Neural cell (in vitro differentiated cells): ENCODE measurements around the gene POLR2C. TPM values are rescaled to one million over a fixed set of nuclear protein-coding genes. Genes with fewer than 3 reads are reported as not detected.
"Not testable (repeated sequence)": the region's sequence is repeated elsewhere in the genome, so short reads cannot be mapped to it uniquely, and the experiment has no call there.

ENCODE experiments used
- H2AFZ ChIP-seq: fragments of 200-600, 300-800 bp; sonication (generic), shearing (Covaris generic); 2 replicates; pipeline ENCODE4 v1.6.0; 2014; ENCODE audit warnings: low read depth, mild to moderate bottlenecking, antibody characterized with exemption, low read length, moderate library complexity
- H3F3A ChIP-seq: fragments of 200-600 bp; shearing (Covaris generic); 2 replicates; pipeline ENCODE4 v1.6.1; 2016; ENCODE audit warnings: mild to moderate bottlenecking, moderate library complexity, mixed read lengths, antibody characterized with exemption, low read length; ENCODE audit not compliant: insufficient read depth, poor library complexity, severe bottlenecking
- H3K27ac ChIP-seq: fragments of 200-600, 300-800 bp; sonication (generic), shearing (Covaris generic); 2 replicates; pipeline ENCODE4 v1.5.1; 2014; ENCODE audit warnings: mild to moderate bottlenecking, low read length, moderate library complexity
- H3K27me3 ChIP-seq: fragments of 300-800, 200-600 bp; sonication (generic), shearing (Covaris generic); 2 replicates; pipeline ENCODE4 v1.6.0; 2014; ENCODE audit warnings: mild to moderate bottlenecking, low read depth, low read length, moderate library complexity; ENCODE audit not compliant: insufficient read depth
- H3K36me3 ChIP-seq: fragments of 300-800, 200-600 bp; sonication (generic), shearing (Covaris generic); 2 replicates; pipeline ENCODE4 v1.5.1; 2014; ENCODE audit warnings: mild to moderate bottlenecking, antibody characterized with exemption, low read length, moderate library complexity; ENCODE audit not compliant: insufficient read depth
- H3K4me2 ChIP-seq: fragments of 300-800, 200-600 bp; sonication (generic), shearing (Covaris generic); 2 replicates; pipeline ENCODE4 v1.6.0; 2014; ENCODE audit warnings: mild to moderate bottlenecking, low read length
- H3K4me3 ChIP-seq: fragments of 300-800, 200-600 bp; sonication (generic), shearing (Covaris generic); 2 replicates; pipeline ENCODE4 v1.5.1; 2014; ENCODE audit warnings: mild to moderate bottlenecking, low read length, moderate library complexity
- H3K79me2 ChIP-seq: fragments of 200-600 bp; shearing (Covaris generic); replicated peaks from 2 replicates; pipeline ENCODE4 v1.6.0; 2014; ENCODE audit warnings: mild to moderate bottlenecking, low read length, moderate library complexity; ENCODE audit not compliant: insufficient read depth
- H3K9ac ChIP-seq: fragments of 300-800, 200-600 bp; sonication (generic), shearing (Covaris generic); 2 replicates; pipeline ENCODE4 v1.6.1; 2016; ENCODE audit warnings: mild to moderate bottlenecking, low read length, mixed read lengths
- H3K9me2 ChIP-seq: fragments of 200-600 bp; shearing (Covaris generic); 2 replicates; pipeline ENCODE4 v1.6.1; 2016; ENCODE audit warnings: mild to moderate bottlenecking, low read length, mixed read lengths; ENCODE audit not compliant: insufficient read depth
- H3K9me3 ChIP-seq: fragments of 200-600, 300-800 bp; sonication (generic), shearing (Covaris generic); 2 replicates; pipeline ENCODE4 v1.6.1; 2016; ENCODE audit warnings: mild to moderate bottlenecking, mixed run types, low read length, moderate library complexity, mixed read lengths
- H4K20me1 ChIP-seq: fragments of 200-600 bp; shearing (Covaris generic); 2 replicates; pipeline ENCODE4 v1.6.1; 2016; ENCODE audit warnings: mild to moderate bottlenecking, mixed run types; ENCODE audit not compliant: insufficient read depth
- EP300 ChIP-seq: fragments of 450-650 bp; conservative IDR thresholded peaks from 2 replicates; pipeline ENCODE4 v1.6.1; 2014; ENCODE audit warnings: antibody characterized with exemption, mild to moderate bottlenecking, moderate library complexity; ENCODE audit not compliant: poor library complexity, severe bottlenecking
- EZH2 ChIP-seq: fragments of 200-600, 300-800 bp; shearing (Covaris generic), sonication (generic); IDR thresholded peaks from 2 replicates; pipeline ENCODE4 v1.6.1; 2014; ENCODE audit warnings: antibody characterized with exemption, low read length, borderline replicate concordance, mild to moderate bottlenecking; ENCODE audit not compliant: insufficient read depth, poor library complexity, severe bottlenecking
- MXI1 ChIP-seq: fragments of 450-650 bp; conservative IDR thresholded peaks from 2 replicates; pipeline ENCODE4 v1.6.1; 2014; ENCODE audit warnings: antibody characterized with exemption, mild to moderate bottlenecking; ENCODE audit not compliant: poor library complexity, severe bottlenecking
- POLR2AphosphoS5 ChIP-seq: IDR thresholded peaks from 2 replicates; pipeline ENCODE4 v1.6.1; 2012
- RAD21 ChIP-seq: fragments of 450-650 bp; conservative IDR thresholded peaks from 2 replicates; pipeline ENCODE4 v1.6.1; 2014; ENCODE audit warnings: antibody characterized with exemption, mild to moderate bottlenecking, moderate library complexity
- SMC3 ChIP-seq: fragments of 450-650 bp; conservative IDR thresholded peaks from 2 replicates; pipeline ENCODE4 v1.6.1; 2014; ENCODE audit warnings: antibody characterized with exemption, mild to moderate bottlenecking, moderate library complexity; ENCODE audit not compliant: poor library complexity
- TAF1 ChIP-seq: IDR thresholded peaks from 2 replicates; pipeline ENCODE4 v1.6.1; 2012; ENCODE audit warnings: low read depth
- polyA plus RNA-seq: library from polyadenylated mRNA; depleted of rRNA; stranded (reverse); fragments of >200 nt; gene quantifications from 2 replicates; pipeline ENCODE4 v1.2.3, GENCODE V29; 2014
- TF ChIP-seq, protein P1 (sequence below): fragments of 450-650 bp; IDR thresholded peaks from 2 replicates; pipeline ENCODE4 v1.5.1; 2014; ENCODE audit warnings: antibody characterized with exemption, mild to moderate bottlenecking, moderate library complexity; ENCODE audit not compliant: poor library complexity, severe bottlenecking
- TF ChIP-seq, protein P2 (sequence below): IDR thresholded peaks from 2 replicates; pipeline ENCODE4 v1.6.1; 2012; ENCODE audit warnings: borderline replicate concordance

The POLR2C gene
- polyA plus RNA-seq, 1 donor from 2014 or later: 109 TPM

GRCh38 chr16:57435838-57436237 is 26.6 kb upstream of the POLR2C start:
- Histone ChIP-seq H3K27ac (no peak overlapping the region), H3K4me2 (no peak overlapping the region), H3K9me3 (no peaks in the 10 kb centered on the region), H2AFZ (no peak overlapping the region), H3K79me2 (no peaks in the 10 kb centered on the region), H4K20me1 (no peaks in the 10 kb centered on the region), H3K4me3 (no peak overlapping the region), H3K27me3 (no peaks in the 10 kb centered on the region), H3K9ac (no peak overlapping the region), H3K36me3 (peaks cover 11% of the 10 kb centered on the region), H3F3A (no peaks in the 10 kb centered on the region), H3K9me2 (no peaks in the 10 kb centered on the region)
- no peak for TF ChIP-seq SMC3

GRCh38 chr16:57439947-57440346 is 22.5 kb upstream of the POLR2C start:
- not testable (repeated sequence) for H3K79me2 ChIP-seq, H3F3A ChIP-seq, H3K4me2 ChIP-seq, H3K4me3 ChIP-seq, H2AFZ ChIP-seq, H4K20me1 ChIP-seq, H3K9me3 ChIP-seq, H3K27me3 ChIP-seq, H3K27ac ChIP-seq, H3K9me2 ChIP-seq, H3K36me3 ChIP-seq, H3K9ac ChIP-seq

- H3K9me2 ChIP-seq, H3K4me2 ChIP-seq, H3K36me3 ChIP-seq, H3K27ac ChIP-seq, H3K4me3 ChIP-seq, H3K9ac ChIP-seq, H4K20me1 ChIP-seq, H3K79me2 ChIP-seq, H3K27me3 ChIP-seq, H2AFZ ChIP-seq, H3F3A ChIP-seq, H3K9me3 ChIP-seq: not testable (repeated sequence)
Measured at GRCh38 chr16:57440551-57440950, 21.9 kb upstream of the POLR2C start.

- Histone ChIP-seq H3K9me2 (no peaks in the 10 kb centered on the region), H3K27me3 (no peaks in the 10 kb centered on the region), H2AFZ (no peak overlapping the region), H3K4me3 (no peak overlapping the region), H3K9me3 (no peaks in the 10 kb centered on the region), H3K36me3 (no peaks in the 10 kb centered on the region), H3K79me2 (peaks cover 28% of the 10 kb centered on the region), H3F3A (no peaks in the 10 kb centered on the region), H4K20me1 (no peaks in the 10 kb centered on the region), H3K4me2 (no peak overlapping the region), H3K27ac (no peak overlapping the region), H3K9ac (no peak overlapping the region)
- TF ChIP-seq MXI1: no peak
- no peak for TF ChIP-seq EP300
- TF ChIP-seq TAF1: no peak
- no peak for TF ChIP-seq SMC3
- TF ChIP-seq, protein P1, sequence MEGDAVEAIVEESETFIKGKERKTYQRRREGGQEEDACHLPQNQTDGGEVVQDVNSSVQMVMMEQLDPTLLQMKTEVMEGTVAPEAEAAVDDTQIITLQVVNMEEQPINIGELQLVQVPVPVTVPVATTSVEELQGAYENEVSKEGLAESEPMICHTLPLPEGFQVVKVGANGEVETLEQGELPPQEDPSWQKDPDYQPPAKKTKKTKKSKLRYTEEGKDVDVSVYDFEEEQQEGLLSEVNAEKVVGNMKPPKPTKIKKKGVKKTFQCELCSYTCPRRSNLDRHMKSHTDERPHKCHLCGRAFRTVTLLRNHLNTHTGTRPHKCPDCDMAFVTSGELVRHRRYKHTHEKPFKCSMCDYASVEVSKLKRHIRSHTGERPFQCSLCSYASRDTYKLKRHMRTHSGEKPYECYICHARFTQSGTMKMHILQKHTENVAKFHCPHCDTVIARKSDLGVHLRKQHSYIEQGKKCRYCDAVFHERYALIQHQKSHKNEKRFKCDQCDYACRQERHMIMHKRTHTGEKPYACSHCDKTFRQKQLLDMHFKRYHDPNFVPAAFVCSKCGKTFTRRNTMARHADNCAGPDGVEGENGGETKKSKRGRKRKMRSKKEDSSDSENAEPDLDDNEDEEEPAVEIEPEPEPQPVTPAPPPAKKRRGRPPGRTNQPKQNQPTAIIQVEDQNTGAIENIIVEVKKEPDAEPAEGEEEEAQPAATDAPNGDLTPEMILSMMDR: no peak
- TF ChIP-seq, protein P2, sequence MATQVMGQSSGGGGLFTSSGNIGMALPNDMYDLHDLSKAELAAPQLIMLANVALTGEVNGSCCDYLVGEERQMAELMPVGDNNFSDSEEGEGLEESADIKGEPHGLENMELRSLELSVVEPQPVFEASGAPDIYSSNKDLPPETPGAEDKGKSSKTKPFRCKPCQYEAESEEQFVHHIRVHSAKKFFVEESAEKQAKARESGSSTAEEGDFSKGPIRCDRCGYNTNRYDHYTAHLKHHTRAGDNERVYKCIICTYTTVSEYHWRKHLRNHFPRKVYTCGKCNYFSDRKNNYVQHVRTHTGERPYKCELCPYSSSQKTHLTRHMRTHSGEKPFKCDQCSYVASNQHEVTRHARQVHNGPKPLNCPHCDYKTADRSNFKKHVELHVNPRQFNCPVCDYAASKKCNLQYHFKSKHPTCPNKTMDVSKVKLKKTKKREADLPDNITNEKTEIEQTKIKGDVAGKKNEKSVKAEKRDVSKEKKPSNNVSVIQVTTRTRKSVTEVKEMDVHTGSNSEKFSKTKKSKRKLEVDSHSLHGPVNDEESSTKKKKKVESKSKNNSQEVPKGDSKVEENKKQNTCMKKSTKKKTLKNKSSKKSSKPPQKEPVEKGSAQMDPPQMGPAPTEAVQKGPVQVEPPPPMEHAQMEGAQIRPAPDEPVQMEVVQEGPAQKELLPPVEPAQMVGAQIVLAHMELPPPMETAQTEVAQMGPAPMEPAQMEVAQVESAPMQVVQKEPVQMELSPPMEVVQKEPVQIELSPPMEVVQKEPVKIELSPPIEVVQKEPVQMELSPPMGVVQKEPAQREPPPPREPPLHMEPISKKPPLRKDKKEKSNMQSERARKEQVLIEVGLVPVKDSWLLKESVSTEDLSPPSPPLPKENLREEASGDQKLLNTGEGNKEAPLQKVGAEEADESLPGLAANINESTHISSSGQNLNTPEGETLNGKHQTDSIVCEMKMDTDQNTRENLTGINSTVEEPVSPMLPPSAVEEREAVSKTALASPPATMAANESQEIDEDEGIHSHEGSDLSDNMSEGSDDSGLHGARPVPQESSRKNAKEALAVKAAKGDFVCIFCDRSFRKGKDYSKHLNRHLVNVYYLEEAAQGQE: no peak
- TF ChIP-seq POLR2AphosphoS5: no peak
- no peak for TF ChIP-seq RAD21
- no peak for TF ChIP-seq EZH2
Measured at GRCh38 chr16:57444711-57445110, 17.8 kb upstream of the POLR2C start.
